ENCODE results near the gene SHISA4. TPM values are rescaled to one million over a fixed set of nuclear protein-coding genes. Genes with fewer than 3 reads are reported as not detected.

SHISA4 gene
- polyA plus RNA-seq, 4 donors: 0.45 to 7.9 (median 4.2) TPM

GRCh38 chr1:201891451-201892045 is 2.9 kb downstream of the SHISA4 start:
- FAIRE-seq: no peak
- no peak overlapping the region for H3K27ac ChIP-seq (ENCODE audit: low read depth in 1 of 3, low read length in 2 of 3)
- peaks cover 0 to 4% (median 0%) of the 10 kb centered on the region in 3 donors for H3K36me3 ChIP-seq (ENCODE audit: control insufficient read depth in 3 of 3, insufficient read depth in 2 of 3, low read depth in 1 of 3, low read length in 3 of 3)
- WGBS, 3 donors: 79 to 83% (median 81%) methylated on average over 5 of the region's 5 CpGs
- DNase-seq: no peak
- H3K4me3 ChIP-seq (ENCODE audit: low read depth in 1 of 3, low read length in 3 of 3): no peak overlapping the region
- H3K27me3 ChIP-seq (ENCODE audit: control insufficient read depth in 3 of 3, insufficient read depth in 3 of 3, low read length in 3 of 3): peaks cover 0 to 50% (median 2%) of the 10 kb centered on the region in 3 donors
- H3K4me1 ChIP-seq (ENCODE audit: control insufficient read depth in 3 of 3, insufficient read depth in 2 of 3, low read depth in 1 of 3, low read length in 2 of 3): peaks cover 0 to 17% (median 0%) of the 10 kb centered on the region in 3 donors
- H3K9me3 ChIP-seq (ENCODE audit: control insufficient read depth in 2 of 2, insufficient read depth in 1 of 2, low read depth in 1 of 2, low read length in 1 of 2): no peaks in the 10 kb centered on the region

GRCh38 chr1:201892211-201892610 is 3.5 kb downstream of the SHISA4 start:
- peaks cover 0 to 17% (median 0%) of the 10 kb centered on the region in 3 donors for H3K4me1 ChIP-seq (ENCODE audit: control insufficient read depth in 3 of 3, insufficient read depth in 2 of 3, low read depth in 1 of 3, low read length in 2 of 3)
- no peaks in the 10 kb centered on the region for H3K9me3 ChIP-seq (ENCODE audit: control insufficient read depth in 2 of 2, insufficient read depth in 1 of 2, low read depth in 1 of 2, low read length in 1 of 2)
- DNase-seq (no peak), FAIRE-seq (no peak)
- 80 to 83% (median 80%) methylated on average over 6 of the region's 6 CpGs for WGBS, 3 donors
- peaks cover 0 to 4% (median 0%) of the 10 kb centered on the region in 3 donors for H3K36me3 ChIP-seq (ENCODE audit: control insufficient read depth in 3 of 3, insufficient read depth in 2 of 3, low read depth in 1 of 3, low read length in 3 of 3)
- no peak overlapping the region for H3K4me3 ChIP-seq (ENCODE audit: low read depth in 1 of 3, low read length in 3 of 3)
- peaks cover 0 to 44% (median 2%) of the 10 kb centered on the region in 3 donors for H3K27me3 ChIP-seq (ENCODE audit: control insufficient read depth in 3 of 3, insufficient read depth in 3 of 3, low read length in 3 of 3)
- no peak overlapping the region for H3K27ac ChIP-seq (ENCODE audit: low read depth in 1 of 3, low read length in 2 of 3)

GRCh38 chr1:201893431-201893830 is 4.7 kb downstream of the SHISA4 start:
- 59 to 74% (median 60%) methylated on average over 3 of the region's 3 CpGs for WGBS, 3 donors
- H3K27ac ChIP-seq (ENCODE audit: low read depth in 1 of 3, low read length in 2 of 3): no peak overlapping the region
- H3K36me3 ChIP-seq (ENCODE audit: control insufficient read depth in 3 of 3, insufficient read depth in 2 of 3, low read depth in 1 of 3, low read length in 3 of 3): peaks cover 0 to 4% (median 0%) of the 10 kb centered on the region in 3 donors
- no peaks in the 10 kb centered on the region for H3K9me3 ChIP-seq (ENCODE audit: control insufficient read depth in 2 of 2, insufficient read depth in 1 of 2, low read depth in 1 of 2, low read length in 1 of 2)
- no peak for DNase-seq
- H3K27me3 ChIP-seq (ENCODE audit: control insufficient read depth in 3 of 3, insufficient read depth in 3 of 3, low read length in 3 of 3): peaks cover 0 to 32% (median 2%) of the 10 kb centered on the region in 3 donors
- peaks cover 0 to 12% (median 0%) of the 10 kb centered on the region in 3 donors for H3K4me1 ChIP-seq (ENCODE audit: control insufficient read depth in 3 of 3, insufficient read depth in 2 of 3, low read depth in 1 of 3, low read length in 2 of 3)
- H3K4me3 ChIP-seq (ENCODE audit: low read depth in 1 of 3, low read length in 3 of 3): no peak overlapping the region
- FAIRE-seq: no peak

- Histone ChIP-seq H3K36me3 (ENCODE audit: control insufficient read depth in 3 of 3, insufficient read depth in 2 of 3, low read depth in 1 of 3, low read length in 3 of 3) (peaks cover 0 to 4% (median 0%) of the 10 kb centered on the region in 3 donors), H3K9me3 (ENCODE audit: control insufficient read depth in 2 of 2, insufficient read depth in 1 of 2, low read depth in 1 of 2, low read length in 1 of 2) (no peaks in the 10 kb centered on the region), H3K4me3 (ENCODE audit: low read depth in 1 of 3, low read length in 3 of 3) (no peak overlapping the region), H3K27ac (ENCODE audit: low read depth in 1 of 3, low read length in 2 of 3) (no peak overlapping the region), H3K4me1 (ENCODE audit: control insufficient read depth in 3 of 3, insufficient read depth in 2 of 3, low read depth in 1 of 3, low read length in 2 of 3) (peaks cover 0 to 4% (median 0%) of the 10 kb centered on the region in 3 donors), H3K27me3 (ENCODE audit: control insufficient read depth in 3 of 3, insufficient read depth in 3 of 3, low read length in 3 of 3) (peaks cover 0 to 28% (median 2%) of the 10 kb centered on the region in 3 donors)
- DNase-seq (no peak), FAIRE-seq (no peak)
- 71 to 92% (median 82%) methylated on average over 5 of the region's 5 CpGs for WGBS, 3 donors
Measured at GRCh38 chr1:201894343-201895119, 5.8 kb downstream of the SHISA4 start.

- Histone ChIP-seq H3K9me3 (ENCODE audit: control insufficient read depth in 2 of 2, insufficient read depth in 1 of 2, low read depth in 1 of 2, low read length in 1 of 2) (no peaks in the 10 kb centered on the region), H3K4me1 (ENCODE audit: control insufficient read depth in 3 of 3, insufficient read depth in 2 of 3, low read depth in 1 of 3, low read length in 2 of 3) (peaks cover 0 to 2% (median 0%) of the 10 kb centered on the region in 3 donors), H3K27ac (ENCODE audit: low read depth in 1 of 3, low read length in 2 of 3) (no peak overlapping the region), H3K4me3 (ENCODE audit: low read depth in 1 of 3, low read length in 3 of 3) (no peak overlapping the region), H3K36me3 (ENCODE audit: control insufficient read depth in 3 of 3, insufficient read depth in 2 of 3, low read depth in 1 of 3, low read length in 3 of 3) (peaks cover 0 to 4% (median 0%) of the 10 kb centered on the region in 3 donors), H3K27me3 (ENCODE audit: control insufficient read depth in 3 of 3, insufficient read depth in 3 of 3, low read length in 3 of 3) (peaks cover 0 to 23% (median under 1%) of the 10 kb centered on the region in 3 donors)
- FAIRE-seq (no peak), DNase-seq (no peak)
- WGBS, 3 donors: 75 to 81% (median 80%) methylated on average over 7 of the region's 7 CpGs
Measured at GRCh38 chr1:201895120-201895665, 6.5 kb downstream of the SHISA4 start.

GRCh38 chr1:201895913-201896807 is 7.5 kb downstream of the SHISA4 start:
- FAIRE-seq: no peak
- H3K27ac ChIP-seq (ENCODE audit: low read depth in 1 of 3, low read length in 2 of 3): peak overlapping the region in 1 of 3 donors; percentile 65
- 10 to 14% (median 13%) methylated on average over 10 of the region's 10 CpGs for WGBS, 3 donors

GRCh38 chr1:201896951-201897391 is 8.3 kb downstream of the SHISA4 start:
- no peak for FAIRE-seq
- no peak for DNase-seq
- no peaks in the 10 kb centered on the region for H3K9me3 ChIP-seq (ENCODE audit: control insufficient read depth in 2 of 2, insufficient read depth in 1 of 2, low read depth in 1 of 2, low read length in 1 of 2)
- H3K4me1 ChIP-seq (ENCODE audit: control insufficient read depth in 3 of 3, insufficient read depth in 2 of 3, low read depth in 1 of 3, low read length in 2 of 3): peaks cover 0 to 2% (median 0%) of the 10 kb centered on the region in 3 donors
- H3K4me3 ChIP-seq (ENCODE audit: low read depth in 1 of 3, low read length in 3 of 3): no peak overlapping the region
- WGBS, 3 donors: 50 to 66% (median 60%) methylated on average over 2 of the region's 2 CpGs
- peak overlapping the region in 1 of 3 donors; percentile 65 for H3K27ac ChIP-seq (ENCODE audit: low read depth in 1 of 3, low read length in 2 of 3)
- H3K27me3 ChIP-seq (ENCODE audit: control insufficient read depth in 3 of 3, insufficient read depth in 3 of 3, low read length in 3 of 3): peaks cover 0 to 13% (median 0%) of the 10 kb centered on the region in 3 donors
- peaks cover 0 to under 1% (median 0%) of the 10 kb centered on the region in 3 donors for H3K36me3 ChIP-seq (ENCODE audit: control insufficient read depth in 3 of 3, insufficient read depth in 2 of 3, low read depth in 1 of 3, low read length in 3 of 3)

More at GRCh38 chr1:201895913-201896807, 7.5 kb downstream of the SHISA4 start:
- H3K4me1 ChIP-seq (ENCODE audit: control insufficient read depth in 3 of 3, insufficient read depth in 2 of 3, low read depth in 1 of 3, low read length in 2 of 3): peaks cover 0 to 2% (median 0%) of the 10 kb centered on the region in 3 donors
- H3K27me3 ChIP-seq (ENCODE audit: control insufficient read depth in 3 of 3, insufficient read depth in 3 of 3, low read length in 3 of 3): peaks cover 0 to 20% (median 0%) of the 10 kb centered on the region in 3 donors
- H3K36me3 ChIP-seq (ENCODE audit: control insufficient read depth in 3 of 3, insufficient read depth in 2 of 3, low read depth in 1 of 3, low read length in 3 of 3): peaks cover 0 to 4% (median 0%) of the 10 kb centered on the region in 3 donors
- peak; percentile 86 to 92 for DNase-seq
- no peaks in the 10 kb centered on the region for H3K9me3 ChIP-seq (ENCODE audit: control insufficient read depth in 2 of 2, insufficient read depth in 1 of 2, low read depth in 1 of 2, low read length in 1 of 2)
- H3K4me3 ChIP-seq (ENCODE audit: low read depth in 1 of 3, low read length in 3 of 3): no peak overlapping the region
